DMS79 (cell line): ENCODE measurements around the gene SLC1A7.

Experiments
- DNase-seq: peaks from one replicate; lab custom pipeline; 2025; lab: John Stamatoyannopoulos, UW

Gene SLC1A7

GRCh38 chr1:53158900-53159299 lies 16.5 kb upstream of the SLC1A7 start:
- no peak for DNase-seq

- DNase-seq = no peak
Observed at GRCh38 chr1:53156783-53157182, 14.3 kb upstream of the SLC1A7 start.

DNA sequence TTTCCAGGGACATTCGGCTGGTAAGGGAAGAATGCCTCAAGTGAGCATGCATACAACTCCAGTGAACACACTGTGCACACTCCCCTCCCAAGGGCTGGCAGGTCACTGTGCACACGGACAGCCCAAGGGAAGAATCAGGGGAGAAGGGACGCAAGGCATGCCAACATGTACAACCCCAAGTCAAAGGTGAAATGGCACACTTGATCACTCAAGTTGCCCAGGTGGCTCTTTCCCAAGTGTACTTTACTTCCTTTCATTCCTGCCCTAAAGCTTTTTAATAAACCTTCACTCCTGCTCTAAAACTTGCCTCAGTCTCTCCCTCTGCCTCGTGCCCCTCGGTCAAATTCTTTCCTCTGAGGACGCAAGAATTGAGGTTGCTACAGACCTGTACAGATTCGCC lies 13.5 kb upstream of the SLC1A7 start:
- no peak for DNase-seq

- no peak for DNase-seq
Observed at GRCh38 chr1:53155534-53155933, 13.1 kb upstream of the SLC1A7 start.

DNA sequence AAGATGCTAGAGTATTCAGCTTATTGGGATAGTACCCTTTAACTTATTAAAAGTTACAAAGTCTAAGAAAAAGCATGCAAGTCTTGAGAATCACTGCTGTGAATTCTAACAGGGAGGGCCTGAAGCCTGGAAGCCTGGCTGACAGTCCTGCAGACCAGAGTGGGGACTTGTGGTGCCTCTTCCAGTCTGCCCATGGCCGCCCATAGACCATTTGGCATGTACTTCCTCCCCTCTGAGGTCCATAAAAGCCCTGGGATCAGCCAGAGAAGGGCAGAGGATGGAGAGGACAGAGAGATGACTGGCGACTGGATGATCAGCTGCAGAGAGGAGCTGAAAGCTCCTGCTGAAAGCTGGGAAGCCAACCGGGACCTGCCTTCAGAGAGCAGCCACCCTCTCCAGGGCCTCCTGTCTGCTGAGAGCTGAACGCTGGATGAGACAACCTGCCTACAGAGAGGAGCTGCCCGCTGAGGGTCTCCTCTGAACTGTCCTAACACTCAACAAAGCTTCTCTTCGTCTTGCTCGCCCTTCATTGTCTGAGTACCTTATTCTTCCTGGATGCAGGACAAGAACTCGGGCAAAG lies 12.5 kb upstream of the SLC1A7 start:
- DNase-seq = no peak

GRCh38 chr1:53153752-53154151 lies 11.3 kb upstream of the SLC1A7 start:
- DNase-seq = no peak

DNA sequence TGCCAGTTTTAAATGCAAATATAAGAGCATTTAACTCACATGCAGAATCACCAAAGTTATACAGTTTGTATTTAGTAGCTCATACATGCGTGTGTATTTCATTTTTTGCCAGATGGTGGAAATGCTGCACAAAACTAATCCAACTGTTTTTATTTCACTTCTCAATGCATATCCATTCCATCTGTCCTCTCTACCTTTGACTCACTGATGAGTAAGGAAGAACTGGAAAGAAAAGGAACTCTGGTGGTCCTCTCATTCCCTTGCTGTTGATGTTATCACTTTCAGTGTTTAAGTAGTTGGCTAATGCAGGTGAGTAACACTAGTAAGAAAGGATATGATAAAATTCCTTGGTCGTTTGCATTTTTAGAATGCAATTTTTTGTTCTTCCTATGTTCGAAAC lies 5.7 kb upstream of the SLC1A7 start:
- DNase-seq = no peak

- DNase-seq = no peak
Observed at GRCh38 chr1:53147174-53147573, 4.7 kb upstream of the SLC1A7 start.

DNA sequence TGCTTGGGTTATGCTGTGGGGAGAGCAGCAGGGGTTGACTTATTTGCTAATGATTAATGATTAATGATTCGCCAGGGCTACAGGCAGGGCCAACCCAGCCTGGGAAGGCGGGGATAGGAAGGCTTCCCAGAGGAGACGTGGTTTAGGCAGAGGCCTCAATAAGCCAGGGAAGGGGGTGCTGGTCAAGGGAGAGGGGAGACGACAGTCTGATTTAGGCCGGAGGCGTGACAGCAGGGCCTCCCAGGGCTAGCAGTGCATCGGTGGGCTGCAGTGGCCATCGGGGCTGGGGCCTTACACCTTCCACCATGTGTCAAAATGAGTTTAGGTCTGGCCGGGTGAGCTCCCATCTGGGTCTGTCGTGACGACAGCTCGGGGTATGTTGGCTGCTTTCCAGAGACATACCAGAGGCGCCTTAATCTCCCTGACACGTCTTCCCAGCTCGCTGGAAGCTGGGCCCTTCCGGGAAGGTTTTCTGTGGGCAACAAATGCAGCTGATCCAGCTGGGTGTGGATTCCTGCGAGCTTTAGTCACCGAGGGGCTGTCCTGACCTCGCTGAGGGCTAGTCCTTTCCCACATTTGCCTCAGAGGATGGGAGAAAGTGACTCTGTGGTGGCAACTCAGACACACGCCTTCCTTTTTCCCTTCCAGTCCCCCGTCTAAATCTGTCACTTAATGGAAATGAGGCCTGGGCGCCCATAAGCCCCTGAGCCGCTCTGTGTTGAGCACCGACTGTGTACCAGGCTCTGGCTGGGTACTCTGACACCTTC lies 3.7 kb upstream of the SLC1A7 start:
- no peak for DNase-seq

DNA sequence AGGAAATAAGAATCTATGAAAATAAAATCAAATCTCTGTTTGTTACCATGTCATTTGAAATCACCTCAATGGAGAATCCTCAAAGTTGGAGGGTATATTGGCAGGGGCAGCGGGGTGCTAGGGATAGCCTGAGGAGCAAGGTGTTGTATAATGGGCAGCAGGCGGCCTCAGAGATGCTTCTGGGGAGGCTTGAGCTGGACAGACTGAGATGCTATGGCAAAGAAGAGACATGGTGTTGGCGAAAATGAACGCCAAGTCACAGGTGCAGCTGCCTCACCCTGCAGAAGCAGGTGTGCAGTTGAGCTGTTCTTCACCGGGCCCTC lies 3.1 kb upstream of the SLC1A7 start:
- no peak for DNase-seq

DNA sequence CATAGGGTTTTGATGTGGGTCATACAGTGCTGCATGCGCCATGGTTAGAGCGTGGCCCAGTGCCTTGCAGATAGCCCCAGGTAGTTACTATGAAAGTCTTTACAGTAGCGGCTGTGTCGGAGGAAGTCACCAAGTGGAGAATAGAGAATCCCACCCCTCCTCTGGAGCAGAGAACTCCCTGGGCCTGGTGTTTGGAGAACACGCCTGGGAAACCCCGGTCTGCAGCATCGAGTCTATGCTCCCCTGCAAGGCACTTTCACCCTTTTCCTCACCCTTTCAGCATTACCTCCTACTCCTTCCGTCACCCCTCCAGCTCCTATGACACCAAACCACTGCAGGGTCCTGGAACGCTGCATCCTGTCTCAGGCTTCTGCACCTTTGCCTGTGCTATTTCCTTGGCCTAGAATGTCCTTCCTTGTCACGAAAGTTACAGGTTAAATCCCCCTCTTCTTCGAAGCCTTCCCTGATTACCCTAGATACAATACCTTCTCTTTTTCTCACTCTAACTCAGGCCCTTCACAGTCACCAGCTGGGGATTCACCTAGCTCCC lies 2.7 kb upstream of the SLC1A7 start:
- no peak for DNase-seq

DNA sequence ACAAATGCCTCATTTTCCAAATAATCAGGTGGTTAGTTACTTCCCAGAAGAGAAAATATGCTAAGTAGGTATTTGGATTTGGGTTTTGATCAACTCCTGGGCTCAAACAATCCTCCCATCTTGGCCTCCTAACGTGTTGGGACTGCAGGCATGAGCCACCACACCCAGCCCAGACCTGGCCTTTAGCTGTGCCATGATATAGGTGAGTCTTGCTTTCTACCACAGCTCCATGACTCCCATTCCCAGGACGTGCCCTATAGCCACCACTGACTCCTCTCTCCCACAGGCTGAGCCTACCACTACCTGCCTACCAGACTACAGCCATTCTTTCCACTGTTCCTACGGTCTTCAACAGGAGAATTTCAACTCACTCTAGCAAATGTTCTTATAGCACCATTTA lies 1.8 kb upstream of the SLC1A7 start:
- no peak for DNase-seq

DNA sequence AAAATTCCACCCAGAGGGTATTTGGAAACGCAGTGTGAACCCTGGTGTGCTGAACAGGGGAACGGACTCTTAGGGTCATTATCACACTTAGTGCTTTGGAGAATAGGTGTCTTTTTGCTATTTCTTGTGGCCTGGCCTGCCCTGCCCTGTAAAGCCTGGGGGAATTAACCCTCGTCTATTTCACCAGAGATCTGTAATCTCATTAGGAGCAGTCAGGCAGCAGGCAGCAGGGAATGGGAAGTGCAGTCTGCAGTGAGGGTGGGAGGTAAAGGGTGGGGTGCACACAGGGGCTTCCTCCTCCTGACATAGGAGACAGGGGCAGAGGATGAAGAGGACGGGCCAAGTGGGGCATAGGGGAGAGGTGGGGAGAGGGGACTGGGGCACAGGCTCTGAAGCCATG lies 1.1 kb upstream of the SLC1A7 start:
- DNase-seq = no peak

GRCh38 chr1:53141487-53142055 lies 867 bp downstream of the SLC1A7 start:
- no peak for DNase-seq

DNA sequence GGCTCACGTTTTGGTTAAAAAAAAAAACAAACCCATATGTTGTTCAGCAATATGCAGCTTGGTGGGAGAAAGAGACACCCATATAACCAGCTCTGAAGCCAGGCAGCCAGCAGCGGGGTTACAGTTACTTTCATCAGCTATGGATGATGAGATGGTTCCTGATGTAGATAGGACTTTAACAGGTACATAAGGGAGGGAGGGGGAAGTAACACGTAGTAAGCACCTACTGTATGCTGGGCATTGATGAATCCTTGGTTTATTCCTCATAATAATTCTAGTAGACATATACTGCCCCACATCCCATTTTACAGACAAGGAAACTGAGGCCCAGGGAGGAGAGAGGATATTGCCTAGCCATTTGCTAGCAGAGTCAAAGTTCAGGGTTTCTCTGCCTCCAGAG lies 2.0 kb downstream of the SLC1A7 start:
- DNase-seq = no peak

DNA sequence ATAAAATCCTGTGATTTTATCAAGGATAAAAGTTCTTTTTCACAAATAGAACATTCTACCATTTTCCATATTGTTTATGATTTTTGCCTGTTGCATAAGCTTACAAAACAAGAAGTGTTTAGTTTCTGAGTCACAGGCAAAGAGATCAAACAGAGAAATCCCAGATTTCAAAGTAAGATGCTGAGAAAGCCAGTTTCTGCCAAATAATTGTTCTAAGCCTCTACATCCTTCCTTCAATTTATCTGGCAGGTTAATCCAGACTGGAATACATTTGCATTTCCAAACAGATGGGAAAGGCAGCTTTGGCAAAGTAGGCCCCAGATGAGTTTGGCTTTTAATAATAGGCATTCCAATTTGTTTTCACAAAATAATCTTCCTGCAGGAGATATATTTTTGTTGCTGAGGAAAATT lies 2.5 kb downstream of the SLC1A7 start:
- DNase-seq = no peak

DNA sequence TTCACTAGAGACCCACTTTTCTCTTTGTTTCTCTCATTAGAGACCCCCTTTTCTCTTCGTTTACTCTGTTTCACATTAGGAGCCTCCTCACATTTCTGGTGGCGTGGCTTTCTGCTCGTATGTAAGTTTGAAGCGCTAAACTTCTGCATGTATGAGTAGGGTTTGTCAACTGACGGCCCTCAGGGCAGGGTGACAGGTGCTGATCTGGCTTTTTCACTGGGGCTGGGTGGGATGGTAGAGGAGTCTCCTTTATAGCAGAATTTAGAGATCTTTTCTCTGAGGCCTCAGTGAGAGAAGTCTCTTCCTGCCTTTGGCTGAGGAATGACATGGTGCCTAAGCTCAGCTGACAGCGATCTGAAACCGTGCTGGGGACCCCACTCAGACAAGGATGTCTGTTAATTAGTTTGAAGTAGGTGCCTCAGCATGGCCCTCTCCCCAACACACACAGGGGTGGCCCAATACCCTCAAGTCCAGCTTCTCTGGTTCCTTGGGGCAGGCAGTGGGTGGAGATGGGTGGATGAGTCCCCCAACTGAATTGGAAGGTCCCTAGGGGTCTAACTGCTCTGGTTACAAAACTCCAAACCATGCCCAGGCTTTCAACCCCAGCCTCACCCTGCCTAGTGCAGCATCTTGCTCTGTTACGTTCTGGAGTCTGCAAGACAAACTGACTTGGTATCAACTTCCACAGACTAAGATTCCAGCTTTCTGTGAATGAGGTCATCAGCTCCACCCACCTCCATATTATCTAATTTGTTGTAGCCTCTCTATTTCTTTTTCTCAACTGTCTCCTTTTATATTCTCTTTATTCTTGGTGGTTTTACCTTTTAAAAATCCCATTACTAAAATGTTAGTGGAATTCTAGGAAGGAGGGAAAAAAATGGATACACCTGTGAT lies 3.2 kb downstream of the SLC1A7 start:
- DNase-seq = no peak

GRCh38 chr1:53137729-53138128 lies 4.7 kb downstream of the SLC1A7 start:
- DNase-seq = no peak

DNA sequence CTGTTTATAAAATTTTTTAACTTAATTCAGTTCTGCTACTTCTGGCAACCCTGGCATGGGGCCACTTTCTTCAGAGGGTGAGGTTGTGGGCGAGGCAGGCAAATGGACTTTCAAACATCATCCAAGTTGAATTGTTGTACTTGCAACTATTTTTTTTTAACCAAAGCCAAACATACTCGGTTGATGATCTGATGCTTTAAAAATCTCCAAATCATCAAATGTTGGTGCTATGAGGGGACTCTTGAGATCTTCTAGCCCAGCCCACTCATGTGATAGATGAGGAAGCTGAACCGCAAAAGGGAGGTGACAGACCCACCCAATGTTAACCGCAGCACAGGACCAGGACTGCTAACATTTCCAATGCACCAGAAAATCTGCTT lies 6.7 kb downstream of the SLC1A7 start:
- no peak for DNase-seq

- no peak for DNase-seq
Observed at GRCh38 chr1:53134961-53135734, 7.3 kb downstream of the SLC1A7 start.

- no peak for DNase-seq
Observed at GRCh38 chr1:53134042-53134485, 8.4 kb downstream of the SLC1A7 start.
